Fibroblast of peridontal ligament (primary cell): ENCODE measurements around the gene NOS3.
A peak's percentile ranks its signal among the peaks of the same experiment; 100 is the strongest.

Experiments used
- DNase-seq: peaks from one replicate; pipeline ENCODE4 v3.0.0-alpha.2; 2010; ENCODE audit errors: extremely low read depth

NOS3 gene

GRCh38 chr7:150952331-150953050, 38.3 kb upstream of the NOS3 start:
- DNase-seq = no peak

- DNase-seq = no peak
Observed at GRCh38 chr7:150953061-150953997, 37.5 kb upstream of the NOS3 start.

DNA sequence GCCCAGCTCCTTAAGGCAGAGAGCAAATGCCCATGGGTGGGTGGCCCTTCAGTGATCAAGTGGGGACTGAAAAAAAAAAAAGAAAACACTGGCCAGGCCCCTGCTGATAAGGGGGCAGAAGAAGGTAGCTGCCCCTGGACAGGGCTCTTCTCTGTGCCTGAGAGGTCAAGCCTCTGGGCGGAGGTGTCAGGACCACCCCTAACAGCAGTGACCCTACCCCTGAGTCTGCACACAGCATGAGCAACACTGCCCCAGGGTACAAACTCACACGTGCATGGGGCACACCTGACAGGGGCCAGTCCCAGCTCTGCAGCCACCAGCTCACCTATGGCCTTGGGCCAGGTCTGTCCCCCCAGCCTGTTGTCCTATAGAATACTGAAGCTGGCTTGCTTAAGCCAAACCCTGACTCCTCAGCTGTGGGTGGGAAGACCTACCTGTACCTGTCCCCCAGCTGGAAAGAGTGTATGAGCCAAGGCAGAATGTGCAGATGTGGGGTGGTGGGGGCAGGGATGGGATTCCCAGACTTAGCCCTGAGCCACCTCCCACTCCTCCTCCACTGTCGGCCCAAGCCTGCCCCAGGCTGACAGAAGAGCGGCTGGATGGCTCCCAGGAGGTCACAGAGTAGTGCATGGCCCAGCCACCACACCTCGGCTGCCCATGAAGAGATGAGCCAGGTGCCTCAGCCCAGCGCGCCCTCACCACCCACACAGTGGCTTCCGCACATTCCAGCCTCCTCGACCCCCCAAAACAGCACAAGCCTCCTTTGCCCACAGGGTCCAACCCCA, 36.4 kb upstream of the NOS3 start:
- DNase-seq = no peak

- no peak for DNase-seq
Observed at GRCh38 chr7:150954986-150955518, 35.8 kb upstream of the NOS3 start.

GRCh38 chr7:150955519-150956394, 35.1 kb upstream of the NOS3 start:
- no peak for DNase-seq

- DNase-seq = no peak
Observed at GRCh38 chr7:150956395-150957132, 34.3 kb upstream of the NOS3 start.

DNA sequence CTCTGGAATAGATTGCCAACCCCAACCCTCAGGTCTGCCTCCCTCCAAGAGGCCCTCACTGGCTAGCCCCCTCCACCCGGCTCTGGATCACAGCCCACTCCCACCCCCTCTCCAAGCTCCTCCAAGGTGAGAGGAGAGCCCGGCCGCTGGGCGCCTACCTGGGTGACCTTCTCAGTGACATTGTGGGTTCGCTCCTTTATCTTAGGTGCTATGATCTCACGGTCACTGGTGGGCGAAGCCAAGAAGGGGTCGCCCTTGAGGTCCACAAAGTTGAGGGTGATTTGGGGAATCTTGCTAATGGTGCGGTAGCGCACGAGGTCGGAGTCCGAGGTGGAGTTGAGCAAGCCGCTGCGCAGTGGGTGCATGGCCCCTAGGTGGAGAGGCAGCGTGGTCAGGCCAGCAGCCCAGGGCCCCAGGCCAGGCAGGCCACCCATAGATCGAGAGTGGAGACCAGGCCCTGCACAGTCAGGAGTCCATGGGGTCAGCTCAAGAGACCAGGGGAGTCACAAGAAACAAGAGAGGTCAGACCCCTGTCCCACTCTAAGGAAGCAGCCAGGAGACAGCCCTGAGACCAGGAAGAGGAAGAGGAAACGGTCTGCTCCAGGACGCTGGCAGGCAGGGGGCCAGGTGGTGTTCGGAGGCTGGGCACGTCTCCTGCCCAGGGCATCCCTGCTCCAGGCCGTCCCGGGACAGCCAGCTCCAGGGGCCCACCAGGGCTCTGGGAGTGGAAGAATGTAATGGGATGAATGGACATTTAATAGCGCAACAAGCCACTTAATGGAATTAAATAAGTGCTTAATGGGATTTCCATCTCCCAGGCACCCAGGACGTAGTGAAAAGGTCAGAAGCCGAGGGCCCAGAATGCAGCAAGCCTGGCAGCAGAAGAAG, 33.4 kb upstream of the NOS3 start:
- no peak for DNase-seq

- DNase-seq = no peak
Observed at GRCh38 chr7:150958062-150958552, 32.7 kb upstream of the NOS3 start.

DNA sequence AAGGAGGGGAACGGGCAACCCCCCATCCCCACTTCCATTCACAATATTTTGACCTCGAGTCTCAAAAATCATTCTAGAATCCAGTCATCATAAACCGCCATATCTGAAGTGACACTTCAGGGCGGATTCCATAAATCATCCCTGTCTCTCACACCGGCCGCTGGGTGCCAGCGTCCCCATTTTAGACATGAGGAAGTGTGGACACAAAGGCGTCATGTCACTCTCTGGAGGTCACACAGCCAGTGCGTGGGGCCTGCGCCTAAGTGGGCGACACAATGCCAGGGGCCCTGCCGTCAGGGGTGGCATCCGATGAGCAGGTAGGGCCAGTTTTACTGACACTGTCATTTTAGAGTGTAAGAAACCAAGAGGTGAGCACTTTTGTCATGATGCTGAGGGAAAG, 32.2 kb upstream of the NOS3 start:
- no peak for DNase-seq

DNA sequence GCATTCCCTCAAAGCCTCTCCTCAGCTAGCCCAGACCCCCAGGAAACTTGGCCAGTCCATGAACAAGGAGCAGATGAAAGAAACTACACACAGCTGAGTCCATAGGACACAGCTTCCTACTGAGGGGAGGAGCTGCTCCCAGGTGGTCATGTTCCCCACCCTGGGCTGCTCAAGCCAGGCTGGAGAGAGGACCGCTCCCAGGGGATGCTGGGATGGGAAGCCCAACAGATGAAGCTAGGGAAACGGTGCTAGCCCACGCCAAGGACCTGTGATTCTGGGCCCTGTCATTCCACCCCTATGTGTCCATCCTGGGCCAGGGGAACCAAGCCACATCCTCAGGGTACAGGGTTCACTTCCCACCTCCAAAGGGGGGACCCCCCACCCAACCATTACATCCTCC, 31.7 kb upstream of the NOS3 start:
- DNase-seq = no peak

DNA sequence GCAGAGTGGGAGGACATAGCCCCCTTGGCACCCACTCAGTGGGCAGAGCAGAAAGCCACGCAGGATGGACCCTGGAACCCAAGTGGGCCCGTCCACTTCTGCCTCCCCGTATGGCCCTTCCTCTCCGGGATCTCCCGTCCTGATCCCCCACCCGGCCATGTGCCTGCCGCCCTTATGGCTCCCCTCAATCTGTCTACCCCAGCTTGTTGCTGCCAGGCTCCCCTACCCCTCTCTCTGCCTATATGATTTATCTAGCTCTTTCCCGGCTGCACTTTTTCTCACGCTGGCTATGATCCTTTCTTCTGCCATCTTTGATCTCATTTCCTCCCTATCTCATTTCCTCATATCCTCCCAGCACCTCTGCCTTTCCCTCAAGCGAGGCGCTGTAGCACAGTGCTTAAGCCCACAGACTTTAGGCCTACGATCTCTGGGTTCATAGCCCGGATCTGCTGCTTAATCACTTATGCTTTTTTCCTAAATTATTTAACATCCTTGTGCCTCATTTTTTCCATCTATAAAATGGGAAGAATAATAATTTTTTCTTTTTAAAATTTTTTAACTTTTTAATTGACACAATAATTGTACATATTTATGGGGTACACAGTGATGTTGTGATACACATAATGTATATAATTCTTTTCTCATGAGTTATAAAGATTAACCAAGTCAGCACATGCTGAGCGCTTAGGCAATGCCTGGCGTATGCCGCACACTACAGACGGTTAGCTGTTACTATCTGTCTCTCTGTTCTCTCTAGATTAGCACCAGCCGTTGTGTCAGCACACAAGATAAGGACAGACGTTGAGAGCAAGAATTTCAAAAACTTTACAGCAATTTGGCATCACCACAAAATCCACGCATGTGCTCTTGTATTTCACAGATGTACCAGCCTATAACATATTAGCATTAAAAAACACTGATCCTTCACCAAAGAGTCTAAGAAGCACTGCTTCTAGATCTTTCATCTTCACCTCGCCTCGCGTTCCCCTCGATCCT, 30.8 kb upstream of the NOS3 start:
- no peak for DNase-seq

DNA sequence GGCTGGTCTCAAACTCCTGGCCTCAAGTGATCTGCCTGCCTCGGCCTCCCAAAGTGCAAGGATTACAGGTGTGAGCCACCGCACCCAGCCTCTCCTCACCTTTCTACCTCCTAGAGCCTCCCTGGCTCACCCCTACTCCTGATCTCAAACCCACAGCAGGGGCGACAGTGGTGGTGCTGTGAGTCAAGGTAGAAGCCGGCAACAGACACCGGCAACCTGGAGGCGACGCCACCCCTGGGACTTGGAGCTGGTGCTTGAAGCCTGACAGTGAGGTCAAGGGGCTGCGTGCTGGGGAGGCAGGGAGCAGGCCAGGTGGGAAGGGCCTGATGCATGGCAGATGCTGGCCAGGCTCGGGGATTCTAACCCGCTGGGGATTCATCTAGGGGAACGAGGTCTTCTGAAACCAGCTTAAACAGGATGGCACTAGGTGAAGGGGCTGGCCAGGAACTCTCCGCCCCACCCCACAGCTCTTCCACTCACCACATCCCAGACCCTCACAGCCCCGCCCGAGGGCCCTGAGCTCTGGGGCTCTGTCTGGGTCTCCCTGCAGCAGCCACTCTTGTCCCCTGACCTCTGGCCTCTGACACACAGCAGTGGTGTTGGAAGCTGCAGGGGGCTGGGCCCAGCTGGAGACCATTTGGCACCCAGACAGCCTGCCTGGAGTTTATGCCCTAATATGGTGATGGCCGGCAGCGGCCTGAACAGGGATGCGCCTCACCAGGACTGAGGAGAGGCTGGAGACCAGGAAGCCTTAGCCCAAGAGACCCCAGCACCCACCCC, 29.1 kb upstream of the NOS3 start:
- DNase-seq = no peak

DNA sequence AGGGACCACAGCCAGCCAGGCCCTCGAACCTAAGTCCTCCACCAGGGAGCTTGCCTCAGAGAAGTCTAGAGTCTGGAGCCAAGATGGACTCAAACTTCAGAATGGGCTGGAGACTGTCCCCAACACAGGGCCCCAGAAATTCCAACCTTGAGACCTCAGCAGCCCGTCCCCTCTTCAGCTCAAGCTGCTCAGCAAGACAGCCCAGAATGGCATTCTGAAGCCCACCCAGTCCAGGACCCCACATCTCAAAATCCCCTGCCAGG, 28.6 kb upstream of the NOS3 start:
- DNase-seq = no peak

DNA sequence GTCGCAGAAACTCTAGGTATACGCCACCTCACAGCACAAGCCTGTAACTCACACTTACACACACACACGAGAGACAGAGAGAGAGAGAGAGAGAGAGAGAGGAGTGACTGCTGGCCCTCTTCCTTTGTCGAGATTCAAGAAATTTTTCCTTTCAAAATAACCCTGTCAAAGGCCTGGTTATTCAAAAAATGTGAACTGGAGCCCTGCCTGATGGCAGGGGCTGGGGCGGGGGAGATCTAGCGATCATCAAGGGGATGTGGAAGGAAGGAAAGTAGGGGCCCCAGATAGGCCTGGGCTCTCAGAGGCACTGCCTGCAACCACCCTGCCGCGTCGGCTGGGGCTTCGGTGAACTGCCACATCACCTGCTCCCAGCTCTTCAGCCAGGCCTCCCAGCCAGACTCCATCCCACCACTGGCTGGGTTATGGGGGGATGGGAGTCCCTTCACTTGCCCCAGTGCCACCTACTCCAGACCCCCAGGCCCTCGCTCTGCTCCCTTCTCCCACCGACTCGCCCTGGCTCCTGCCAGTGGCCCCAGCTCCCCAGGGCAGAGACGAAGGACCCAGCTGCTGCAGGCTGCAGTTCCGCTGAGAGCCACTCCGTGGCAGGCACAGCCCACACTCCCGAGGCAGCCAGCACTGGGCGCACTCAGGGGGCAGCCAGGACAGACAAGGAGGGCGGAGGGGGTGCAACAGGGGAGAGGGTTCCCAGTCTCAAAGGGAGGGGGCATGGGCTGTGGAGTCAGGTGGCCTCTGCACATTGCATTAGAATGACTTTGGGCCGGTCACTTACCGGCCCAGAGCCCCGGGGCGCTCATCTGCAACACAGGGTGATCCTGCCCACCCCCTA, 28.0 kb upstream of the NOS3 start:
- DNase-seq = peak; percentile 10

DNA sequence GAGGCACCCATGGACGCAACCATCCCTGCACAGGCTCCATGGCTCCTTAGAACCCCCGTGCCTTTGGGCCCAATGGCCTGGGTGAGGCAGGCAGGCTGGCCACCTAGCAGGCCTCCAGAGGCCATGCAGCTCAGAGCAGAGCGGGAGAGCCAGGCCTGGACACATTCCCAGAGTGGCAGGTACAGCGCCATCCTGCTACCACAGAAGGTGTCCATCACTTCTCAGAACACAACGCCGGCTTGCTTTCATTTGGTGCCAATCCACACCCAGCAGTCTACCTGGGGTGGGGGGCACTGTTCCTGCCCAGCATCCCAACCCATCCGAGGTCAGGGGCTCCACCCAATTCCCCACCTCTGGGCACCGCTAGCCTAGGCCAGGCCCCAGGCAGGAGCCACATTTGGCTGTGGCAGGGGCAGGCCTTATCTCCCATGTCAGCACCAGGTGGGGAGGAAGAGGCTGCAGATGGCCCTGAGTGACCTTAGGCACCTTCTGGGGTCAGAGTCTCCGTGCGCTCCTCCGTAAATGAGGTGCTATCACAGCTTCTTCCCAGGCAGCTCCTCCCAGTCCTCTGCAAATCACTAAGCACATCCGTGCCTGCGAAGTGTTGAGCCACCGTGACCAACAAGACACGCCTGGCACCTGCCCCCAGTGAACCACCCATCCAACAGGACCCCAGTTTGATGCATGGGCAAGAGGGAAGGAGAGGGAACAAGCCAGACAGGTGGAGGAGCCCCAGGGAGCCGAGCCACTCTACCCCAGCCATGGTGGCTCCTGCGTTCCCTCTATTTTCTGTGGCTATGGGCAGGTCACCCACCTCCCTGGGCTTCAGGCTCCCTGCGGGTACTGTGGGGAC, 26.9 kb upstream of the NOS3 start:
- DNase-seq = no peak
